Body of pancreas (tissue), 4 donors: ENCODE data around the gene SLC9A1.
"Not testable (repeated sequence)": the region's sequence is repeated elsewhere in the genome, so short reads cannot be mapped to it uniquely, and the experiment has no call there.

ENCODE experiments used
- CTCF ChIP-seq, 7 experiments: fragments of 450-650 bp in 4 of 7; fragments of 200-600 bp in 3 of 7; sonication (generic) in 3 of 7; IDR thresholded peaks; one replicate each; pipeline ENCODE4 v1.5.1; 2016 to 2019; ENCODE audit warnings: antibody characterized with exemption in 7 of 7
- POLR2A ChIP-seq, 3 donors: fragments of 450-650 bp; IDR thresholded peaks; one replicate each; pipeline ENCODE4 v1.6.1; 2016; ENCODE audit warnings: antibody characterized with exemption in 3 of 3, mild to moderate bottlenecking in 2 of 3

GRCh38 chr1:27125125-27125524, 29.8 kb downstream of the SLC9A1 start:
- TF ChIP-seq CTCF, POLR2A (IDR thresholded peaks at IDR 0.05): not testable (repeated sequence)
